GM20000 (cell line): Measurements from ENCODE around the gene MLEC.

Experiments
- DNase-seq: peaks from one replicate; pipeline ENCODE4 v3.0.0; 2012; ENCODE audit warnings: low spot score
- CTCF ChIP-seq: IDR thresholded peaks from 2 replicates; pipeline ENCODE4 v1.5.1; 2012; ENCODE audit warnings: mild to moderate bottlenecking, control low read depth; ENCODE audit errors: extremely low read depth, missing control alignments

Gene MLEC

DNA sequence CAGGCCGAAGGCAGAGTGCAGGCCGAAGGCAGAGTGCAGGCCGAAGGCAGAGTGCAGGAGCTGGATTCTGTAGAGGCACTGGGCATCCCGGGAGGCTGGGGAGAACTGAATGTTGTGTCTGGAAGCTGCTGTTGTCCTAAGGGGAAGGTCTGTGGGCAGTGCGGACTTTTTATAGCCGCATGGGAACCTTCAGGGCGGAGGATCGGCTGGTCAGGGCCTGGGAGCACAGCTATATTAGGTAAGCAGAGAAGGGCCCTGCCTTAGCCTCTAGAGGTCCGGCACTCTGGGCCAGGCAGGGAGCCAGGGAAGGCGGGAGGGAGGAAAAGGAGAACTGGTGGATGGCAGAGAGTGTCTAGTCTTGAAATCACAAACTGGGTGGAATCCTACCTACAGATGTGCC lies 32.3 kb upstream of the MLEC start:
- TF ChIP-seq CTCF, result no peak

DNA sequence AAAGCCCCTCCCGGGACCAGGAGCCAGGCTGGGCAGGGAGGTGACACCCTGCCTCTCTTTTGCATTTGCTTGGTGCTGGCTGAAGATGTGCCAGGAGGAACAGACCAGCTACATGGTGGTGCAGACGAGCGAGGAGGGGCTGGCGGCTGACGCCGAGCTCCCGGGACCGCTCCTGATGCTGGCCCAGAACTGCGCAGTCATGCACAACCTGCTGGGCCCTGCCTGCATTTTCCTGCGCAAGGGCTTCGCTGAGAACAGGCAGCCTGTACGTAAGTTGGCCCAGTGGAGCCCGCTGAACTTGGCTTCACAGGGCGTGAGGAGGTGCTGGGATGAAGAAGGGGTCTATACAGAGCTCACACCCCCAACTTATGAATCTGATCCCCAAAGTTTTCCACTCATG lies 30.9 kb upstream of the MLEC start:
- no peak for DNase-seq
- no peak for TF ChIP-seq CTCF

More for the DNA sequence above, 32.3 kb upstream of the MLEC start:
- DNase-seq, result no peak

GRCh38 chr12:120658286-120659150 lies 28.4 kb upstream of the MLEC start:
- TF ChIP-seq CTCF, result no peak
- no peak for DNase-seq

DNA sequence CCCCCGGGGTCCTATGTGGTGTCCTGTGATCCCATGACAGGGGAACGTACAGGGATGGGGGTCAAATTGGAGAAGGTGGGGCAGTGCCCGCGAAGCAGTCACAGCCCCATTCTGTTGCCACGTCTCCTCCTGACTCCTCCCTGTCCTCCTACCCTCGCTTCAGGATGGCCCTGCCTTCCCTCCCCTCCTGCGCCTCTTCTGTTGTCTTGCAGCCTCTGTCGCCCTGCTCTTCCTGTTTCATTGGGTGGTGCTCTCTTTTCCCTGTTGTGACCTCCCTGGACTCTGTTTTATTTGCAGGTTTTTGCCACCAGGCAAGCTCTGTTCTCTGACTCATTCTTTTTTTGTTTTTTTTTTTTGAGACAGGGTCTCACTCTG lies 27.8 kb upstream of the MLEC start:
- TF ChIP-seq CTCF, result no peak
- DNase-seq, result no peak

DNA sequence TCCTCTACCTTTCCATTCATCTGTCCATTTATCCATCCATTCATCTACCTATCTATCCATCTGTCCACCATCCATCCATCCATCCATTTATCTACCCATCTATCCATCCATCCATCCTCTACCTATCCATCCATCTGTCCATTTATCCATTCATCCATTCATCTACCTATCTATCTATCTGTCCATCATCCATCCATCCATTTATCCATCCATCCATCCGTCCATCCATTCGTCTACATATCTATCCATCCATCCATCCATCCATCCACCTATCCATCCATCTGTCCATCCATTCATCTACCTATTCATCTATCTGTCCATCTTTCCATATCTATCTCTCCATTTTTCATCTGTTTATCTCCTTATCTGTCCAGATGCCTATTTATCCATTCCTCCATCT lies 25.5 kb upstream of the MLEC start:
- TF ChIP-seq CTCF, result no peak
- DNase-seq, result no peak

DNA sequence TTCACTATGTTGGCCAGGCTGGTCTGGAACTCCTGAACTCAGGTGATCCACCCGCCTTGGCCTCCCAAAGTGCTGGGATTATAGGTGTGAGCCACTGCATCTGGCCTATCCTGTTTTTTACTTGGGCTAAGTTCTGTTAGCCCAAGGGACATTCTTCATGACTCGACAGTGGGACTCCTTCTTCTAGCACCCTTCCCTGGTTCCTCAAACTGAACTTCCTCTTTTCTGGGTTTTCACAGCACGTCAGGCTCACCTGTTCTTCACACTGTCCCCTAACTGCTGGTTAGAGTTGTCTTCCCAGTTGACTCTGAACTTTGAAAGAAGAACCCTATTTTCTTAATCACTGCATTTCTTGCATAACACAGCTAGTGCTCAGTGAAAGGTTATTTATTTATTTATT lies 24.1 kb upstream of the MLEC start:
- DNase-seq, result peak; percentile 82
- no peak for TF ChIP-seq CTCF

GRCh38 chr12:120663741-120664140 lies 23.2 kb upstream of the MLEC start:
- TF ChIP-seq CTCF, result no peak
- DNase-seq, result no peak
